HG02852 (cell line): ENCODE measurements around the gene ZNF429.
"Not testable (repeated sequence)": the region's sequence is repeated elsewhere in the genome, so short reads cannot be mapped to it uniquely, and the experiment has no call there.

Source experiments
- ATAC-seq: cut with Tn5 transposase; IDR thresholded peaks from one replicate; pipeline ENCODE4 v1.9.1; 2021; ENCODE audit warnings: mild to moderate bottlenecking, moderate library complexity; ENCODE audit not compliant: unreplicated experiment

ZNF429 gene

DNA sequence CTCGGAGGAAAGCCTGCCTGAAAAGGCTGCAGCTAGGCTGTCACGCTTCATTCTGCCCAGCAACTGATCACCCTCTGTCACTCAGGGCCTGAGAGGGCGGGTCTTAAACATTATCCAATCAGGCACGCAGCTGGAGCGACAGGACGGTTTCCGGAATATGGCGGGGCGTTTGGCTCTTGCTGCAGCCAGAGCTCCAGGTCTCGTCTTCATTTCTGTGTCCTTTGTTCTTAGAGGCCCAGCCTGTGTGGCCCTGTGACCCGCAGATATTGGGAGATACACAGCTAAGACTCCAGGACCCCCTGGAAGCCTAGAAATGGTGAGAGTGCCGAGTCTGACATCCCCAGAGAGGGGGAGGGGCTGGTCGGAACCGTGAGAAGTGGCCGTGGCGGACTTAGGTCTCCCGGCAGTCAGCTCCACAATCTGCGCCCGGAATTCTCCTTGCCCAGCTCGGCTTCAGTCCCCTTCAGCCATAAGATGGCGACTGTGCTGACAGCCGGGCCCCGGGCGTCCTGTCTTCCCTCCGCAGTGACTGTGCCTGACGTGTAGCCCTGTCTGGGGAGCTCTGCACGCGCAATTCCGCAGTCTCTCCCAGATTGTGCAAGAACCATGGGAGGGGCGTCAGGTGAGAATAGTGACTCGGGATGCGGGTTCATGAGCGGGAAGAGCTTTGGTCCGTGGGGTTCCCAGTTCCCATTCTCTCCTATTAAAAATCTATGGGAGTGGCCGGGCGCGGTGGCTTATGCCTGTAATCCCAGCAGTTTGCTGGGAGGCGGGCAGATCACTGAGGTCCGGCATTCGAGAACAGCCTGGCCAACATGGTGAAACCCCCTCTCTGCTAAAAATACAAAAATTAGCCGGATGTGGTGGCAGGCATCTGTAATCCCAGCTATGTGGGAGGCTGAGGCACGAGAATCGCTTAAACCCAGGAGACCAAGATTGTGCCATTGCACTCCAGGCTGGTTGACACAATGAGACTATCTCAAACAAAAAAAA lies at the start of gene ZNF429:
Gene ZNF429 (plus strand): TSS at position 144 of the 993 bp plus-strand sequence. CDS start 170 bp downstream, at position 314.
- ATAC-seq, result peak; percentile 100

DNA sequence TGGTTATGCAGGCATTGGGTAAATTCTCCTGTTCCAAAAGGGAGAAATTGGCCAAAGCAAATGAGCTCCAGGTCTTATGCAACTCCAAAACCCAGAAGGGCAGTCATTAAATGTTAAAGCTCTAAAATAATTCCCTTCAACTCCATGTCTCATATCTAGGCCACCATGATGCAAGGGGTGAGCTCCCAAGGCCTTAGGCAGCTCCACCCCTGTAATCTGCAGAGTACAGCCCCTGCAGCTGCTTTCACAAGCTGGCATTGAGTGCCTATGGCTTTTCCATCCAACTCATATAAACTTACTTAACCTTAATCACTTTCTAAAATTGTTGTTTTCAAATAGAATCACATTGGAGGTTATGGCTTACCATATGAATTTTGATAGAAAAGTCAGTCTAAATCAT lies 44.7 kb upstream of the ZNF429 start:
- no peak for ATAC-seq

DNA sequence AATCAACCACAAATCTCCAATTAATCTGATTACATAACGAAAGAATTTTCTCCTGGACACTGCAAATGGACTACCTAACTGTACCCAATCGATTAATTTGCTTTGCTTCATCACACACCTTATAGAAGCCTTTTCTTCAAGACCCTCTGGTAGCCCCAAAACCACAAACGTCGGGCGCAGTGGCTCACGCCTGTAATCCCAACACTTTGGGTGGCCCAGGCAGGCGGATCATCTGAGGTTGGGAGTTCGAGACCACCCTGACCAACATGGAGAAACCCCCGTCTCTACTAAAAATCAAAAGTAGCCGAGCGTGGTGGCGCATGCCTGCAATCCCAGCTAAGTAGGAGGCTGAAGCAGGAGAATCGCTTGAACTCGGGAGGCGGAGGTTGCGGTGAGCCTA lies 42.9 kb upstream of the ZNF429 start:
- ATAC-seq, result no peak

DNA sequence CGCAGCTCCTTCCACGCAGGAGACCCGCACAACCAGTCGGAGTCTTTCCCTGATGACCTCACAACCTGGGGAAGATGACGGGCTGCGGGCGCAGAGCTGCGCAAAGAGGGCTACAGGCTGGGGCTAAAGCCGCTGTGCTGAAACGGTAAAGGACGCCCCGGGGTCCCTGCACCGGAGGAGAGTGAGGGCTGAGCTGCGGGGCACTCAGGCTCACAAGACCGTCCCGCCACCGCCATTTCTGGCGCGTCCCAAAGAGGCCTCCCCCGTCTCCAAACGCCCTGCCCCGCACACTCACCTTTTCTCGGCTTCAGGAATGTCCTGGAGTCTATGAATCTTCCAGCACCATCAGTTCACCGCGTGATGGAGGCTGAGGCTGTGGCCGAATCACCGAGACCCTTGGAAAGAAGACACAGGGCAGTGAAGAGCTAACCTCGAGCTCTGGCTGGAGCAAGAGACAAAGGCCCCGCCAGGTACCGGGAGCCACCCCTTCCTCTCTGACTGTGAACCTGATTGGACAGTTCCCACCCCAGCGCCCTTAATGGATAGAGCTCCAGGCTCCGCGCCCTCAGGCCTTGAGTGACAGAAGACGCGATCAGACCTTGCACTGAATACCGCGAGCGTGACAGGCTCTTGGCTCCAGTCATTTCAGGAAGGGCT lies 41.8 kb upstream of the ZNF429 start:
- ATAC-seq, result no peak

DNA sequence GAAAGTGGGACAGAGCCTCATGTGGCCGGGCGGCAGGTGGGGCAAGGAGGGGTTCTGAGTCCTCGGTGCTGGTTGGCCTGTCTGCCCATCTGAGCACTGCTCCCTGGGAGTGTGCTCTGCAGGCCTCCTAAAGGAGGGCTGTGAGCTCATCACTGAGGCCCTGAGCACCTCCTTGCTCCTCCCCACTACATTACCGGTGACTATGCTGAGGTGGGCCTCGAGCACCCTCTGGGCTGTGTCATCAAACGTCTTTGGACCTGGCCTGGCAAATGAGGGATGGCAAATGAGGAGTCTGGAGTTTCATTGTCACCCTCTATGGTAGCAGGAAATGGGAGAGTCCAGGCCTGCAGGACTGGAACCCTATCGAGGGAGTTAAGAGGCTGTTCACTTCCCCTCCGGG lies 38.8 kb upstream of the ZNF429 start:
- ATAC-seq, result no peak

DNA sequence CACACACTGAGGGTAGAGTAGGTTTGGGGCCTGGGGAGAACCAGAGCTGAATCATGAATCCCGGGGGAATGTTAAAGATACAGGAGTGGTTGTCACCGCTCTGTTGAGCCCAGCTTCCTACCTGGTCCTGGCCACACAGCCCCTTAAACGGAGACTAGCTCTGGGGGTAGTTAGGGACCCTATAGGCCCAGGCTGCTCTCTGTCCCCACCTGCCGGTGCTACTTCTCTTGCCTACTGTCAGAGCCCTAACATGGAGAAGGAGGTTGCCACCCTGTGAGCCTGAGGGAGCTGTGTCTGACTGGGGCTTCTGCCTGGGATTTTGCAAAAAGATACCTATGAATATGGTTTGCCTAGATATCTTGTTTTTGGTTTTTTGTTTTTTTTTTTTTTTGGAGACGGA lies 36.6 kb upstream of the ZNF429 start:
- no peak for ATAC-seq

DNA sequence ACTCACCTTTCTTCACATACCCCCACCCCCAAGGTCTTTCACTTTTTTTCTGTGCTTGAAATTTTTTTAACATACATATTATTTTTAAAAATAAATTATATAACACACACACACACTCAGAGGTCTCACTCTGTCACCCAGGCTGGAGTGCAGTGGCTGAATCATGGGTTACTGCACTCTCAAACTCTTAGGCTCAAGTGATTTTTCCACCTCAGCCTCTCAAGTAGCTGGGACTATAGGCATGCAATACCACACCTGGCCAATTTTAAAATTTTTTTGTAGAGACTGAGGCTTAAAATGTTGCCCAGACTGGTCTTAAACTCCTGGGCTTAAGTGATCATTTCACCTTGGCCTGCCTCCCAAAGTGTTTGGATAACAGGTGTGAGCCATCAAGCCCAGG lies 32.9 kb upstream of the ZNF429 start:
- ATAC-seq, result no peak

DNA sequence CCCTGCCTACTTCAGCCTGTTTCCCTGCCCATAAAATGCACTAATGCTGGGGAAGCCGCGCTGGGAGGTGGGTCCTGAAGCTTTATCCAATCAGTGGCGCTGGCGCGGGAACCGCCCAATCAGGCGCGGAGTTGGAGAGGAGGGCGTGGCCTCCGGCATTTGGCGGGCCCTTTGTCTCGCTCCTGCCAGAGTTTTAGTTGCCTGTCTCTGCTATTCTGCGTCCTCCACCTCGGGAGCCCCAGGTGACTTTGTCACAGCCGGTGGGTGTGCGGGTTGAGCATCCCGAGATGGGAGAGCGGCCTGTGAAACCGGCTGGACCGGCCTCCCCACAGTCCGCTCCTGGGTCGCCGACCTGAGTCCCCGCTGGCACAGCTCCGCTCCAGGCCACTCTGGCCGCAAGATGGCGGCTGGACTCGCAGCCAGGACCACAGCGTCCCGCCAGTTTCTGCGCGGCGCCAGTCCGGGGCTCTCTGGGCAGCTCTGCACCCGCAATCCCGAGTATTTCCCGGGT lies 30.7 kb upstream of the ZNF429 start:
- no peak for ATAC-seq

DNA sequence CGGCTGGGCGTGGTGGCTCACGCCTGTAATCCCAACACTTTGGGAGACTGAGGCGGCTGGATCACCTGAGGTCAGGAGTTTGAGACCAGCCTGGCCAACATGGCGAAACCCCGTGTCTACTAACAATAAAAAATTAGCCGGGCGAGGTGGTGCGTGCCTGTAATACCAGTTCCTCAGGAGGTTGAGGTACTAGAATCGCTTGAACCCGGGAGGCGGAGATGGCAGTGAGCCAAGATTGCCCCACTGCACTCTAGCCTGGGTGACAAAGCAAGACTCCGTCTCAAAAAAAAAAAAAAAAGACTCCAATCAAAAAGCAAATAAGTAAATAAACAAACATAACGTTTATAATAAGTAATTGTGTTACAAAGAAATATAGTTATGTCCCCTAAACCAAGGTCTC lies 23.0 kb upstream of the ZNF429 start:
- not testable (repeated sequence) for ATAC-seq

DNA sequence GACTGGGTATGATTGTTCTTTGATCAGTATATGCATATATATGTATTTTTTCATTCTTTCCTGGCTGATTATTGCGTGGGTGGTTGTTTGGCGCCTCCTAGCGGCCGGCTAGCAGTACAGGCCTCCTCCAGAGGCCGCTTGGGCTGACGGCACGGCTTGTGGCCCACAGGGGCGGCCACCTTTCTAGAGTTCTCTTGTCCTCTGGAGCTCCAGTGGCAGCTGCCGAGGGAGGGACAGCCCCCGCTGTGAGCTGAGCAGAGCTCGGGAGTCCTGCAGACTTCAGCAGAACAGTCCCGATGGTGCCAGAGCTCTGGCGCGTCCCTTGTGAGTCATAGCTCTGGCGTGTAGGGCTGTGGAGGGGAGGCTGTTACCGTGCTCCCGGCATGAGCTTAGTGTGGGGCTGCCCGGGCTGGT lies 22.5 kb upstream of the ZNF429 start:
- ATAC-seq, result no peak

DNA sequence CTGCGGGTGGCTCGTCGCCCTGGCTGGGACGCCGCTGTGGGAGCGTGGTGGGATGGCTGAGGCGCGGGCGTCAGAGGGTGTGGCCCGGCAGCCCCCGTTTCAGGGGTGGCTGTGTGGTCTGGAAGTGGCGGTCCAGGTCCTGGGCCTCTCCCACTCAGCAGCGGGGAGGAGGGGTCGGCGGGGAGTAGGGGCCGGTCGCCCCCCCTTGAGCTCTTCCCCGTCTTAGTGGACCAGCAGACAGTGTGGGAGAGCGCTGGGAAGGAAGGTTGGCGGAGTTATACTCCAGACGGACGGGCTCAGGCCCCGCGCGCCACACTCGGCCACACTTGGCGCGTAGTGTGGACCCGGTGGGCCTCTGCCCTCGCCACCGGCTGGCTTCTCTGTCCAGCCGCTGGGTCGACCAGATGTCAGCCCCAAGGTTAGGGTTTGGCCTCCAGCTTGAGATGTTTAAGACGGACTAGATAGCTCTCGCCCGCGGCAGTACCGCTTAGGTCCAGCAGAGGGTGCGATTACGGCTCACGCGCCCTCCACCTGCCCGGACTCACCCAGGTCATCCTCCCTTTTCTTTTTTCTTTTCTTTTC lies 21.7 kb upstream of the ZNF429 start:
- ATAC-seq, result no peak

DNA sequence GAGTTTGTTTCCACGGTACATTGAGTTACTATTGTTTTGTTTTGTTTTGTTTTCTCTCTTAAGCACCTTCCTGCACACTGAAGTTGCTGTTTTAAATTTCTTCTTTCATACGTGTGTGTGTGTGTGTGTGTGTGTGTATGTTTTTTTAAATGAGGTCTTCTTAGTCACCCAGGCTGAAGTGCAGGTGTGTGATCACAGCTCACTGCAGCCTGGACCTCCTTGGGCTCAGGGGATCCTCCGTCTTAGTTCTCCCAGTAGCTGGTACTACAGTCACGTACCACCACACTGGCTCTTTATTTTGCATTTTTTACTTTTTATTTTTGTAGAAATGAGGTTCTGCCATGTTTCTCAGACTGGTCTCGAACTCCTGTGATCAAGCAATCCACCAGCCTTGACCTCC lies 20.8 kb upstream of the ZNF429 start:
- no peak for ATAC-seq

DNA sequence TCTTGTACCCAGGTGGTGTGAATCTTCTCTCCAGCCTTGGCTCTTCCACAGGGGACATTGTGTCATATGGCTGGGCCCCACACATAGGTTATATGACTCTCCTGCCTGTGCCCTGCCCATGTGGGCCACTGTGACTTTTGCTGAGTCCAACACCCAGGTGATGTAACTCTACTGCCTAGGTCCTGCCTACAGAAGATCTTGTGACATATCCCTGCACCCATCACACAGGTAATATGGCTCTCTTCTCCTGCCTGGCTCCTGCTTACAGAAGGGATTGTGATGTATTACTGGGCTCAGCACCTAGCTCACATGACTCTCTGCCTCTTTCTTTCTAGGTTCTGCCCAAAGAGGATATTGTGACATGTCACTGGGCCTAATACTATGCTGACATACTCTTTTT lies 19.5 kb upstream of the ZNF429 start:
- no peak for ATAC-seq

DNA sequence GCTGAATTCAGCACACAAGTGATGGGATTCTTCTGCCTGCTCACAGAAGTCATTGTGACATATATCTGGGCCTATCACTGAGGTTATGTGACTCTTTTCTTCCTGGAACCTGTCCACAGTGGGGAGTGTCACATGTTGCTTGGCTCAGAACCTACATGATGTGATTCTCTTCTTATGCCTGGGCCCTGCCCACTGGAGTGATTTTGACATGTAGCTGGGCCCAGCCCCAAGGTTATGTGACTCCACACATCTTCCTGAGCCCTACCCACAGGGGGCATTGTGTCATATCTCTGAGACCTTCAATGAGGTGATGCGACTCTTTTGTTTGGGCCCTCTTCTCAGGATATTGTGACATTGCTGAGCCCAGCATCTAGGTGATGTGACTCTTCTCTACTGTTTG lies 17.4 kb upstream of the ZNF429 start:
- no peak for ATAC-seq

DNA sequence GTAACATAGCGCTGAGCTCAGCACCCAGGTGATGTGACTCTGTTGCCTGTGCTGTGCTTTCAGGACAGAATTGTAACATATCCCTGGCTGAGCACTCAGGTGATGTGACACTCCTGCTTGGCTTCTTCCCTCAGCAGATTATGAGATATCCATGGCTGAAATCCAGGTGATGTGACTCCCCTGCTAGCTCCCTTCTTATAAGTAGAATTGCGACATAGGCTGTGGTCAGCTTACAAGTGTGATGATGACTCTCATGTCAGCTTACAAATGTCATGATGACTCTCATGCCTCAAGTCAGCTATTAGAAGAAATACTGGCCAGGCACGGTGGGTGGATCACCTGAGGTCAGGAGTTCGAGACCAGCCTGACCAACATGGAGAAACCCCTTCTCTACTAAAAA lies 14.3 kb upstream of the ZNF429 start:
- ATAC-seq, result no peak

DNA sequence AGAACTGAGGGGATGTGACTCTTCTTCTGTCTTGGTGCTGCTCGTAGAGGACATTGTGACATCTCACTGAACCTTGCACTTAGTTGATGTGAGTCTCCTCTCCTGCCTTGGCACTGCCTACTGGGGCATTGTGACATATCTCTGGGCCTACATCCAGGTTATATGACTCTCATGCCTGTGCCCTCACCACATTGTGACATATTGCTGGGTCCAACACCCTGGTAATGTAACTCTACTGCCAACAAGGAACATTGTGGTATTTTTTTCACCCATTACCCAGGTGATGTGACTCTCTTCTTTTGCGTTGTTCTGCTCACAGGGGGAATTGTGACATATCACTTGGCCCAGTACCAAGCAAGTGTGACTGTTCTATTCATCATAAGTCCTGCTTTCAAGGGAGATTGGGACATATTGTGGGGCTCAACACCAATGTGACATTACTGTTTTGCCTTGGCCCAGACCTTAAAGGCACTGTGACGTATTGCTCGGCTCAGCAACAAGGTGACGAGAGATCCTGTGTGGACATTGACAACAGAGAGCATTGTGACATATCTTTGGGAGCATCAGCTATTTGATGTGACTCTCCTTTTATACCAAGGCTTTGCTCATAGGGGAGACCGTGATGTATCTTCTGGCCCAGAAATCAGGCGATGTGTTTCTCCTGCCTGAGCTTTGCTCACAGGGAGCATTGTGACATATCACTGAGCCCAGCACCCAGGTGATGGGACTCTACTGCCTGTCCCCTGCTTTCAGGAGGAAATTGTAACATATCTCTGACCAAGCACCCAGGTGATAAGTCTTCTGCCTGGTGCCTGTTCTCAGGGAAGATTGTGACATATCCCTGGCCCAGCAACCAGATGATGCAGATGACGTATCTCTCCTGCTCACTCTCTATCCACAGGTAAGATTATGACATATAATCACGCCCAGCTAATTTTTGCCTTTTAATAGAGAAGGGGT lies 12.2 kb upstream of the ZNF429 start:
- no peak for ATAC-seq

DNA sequence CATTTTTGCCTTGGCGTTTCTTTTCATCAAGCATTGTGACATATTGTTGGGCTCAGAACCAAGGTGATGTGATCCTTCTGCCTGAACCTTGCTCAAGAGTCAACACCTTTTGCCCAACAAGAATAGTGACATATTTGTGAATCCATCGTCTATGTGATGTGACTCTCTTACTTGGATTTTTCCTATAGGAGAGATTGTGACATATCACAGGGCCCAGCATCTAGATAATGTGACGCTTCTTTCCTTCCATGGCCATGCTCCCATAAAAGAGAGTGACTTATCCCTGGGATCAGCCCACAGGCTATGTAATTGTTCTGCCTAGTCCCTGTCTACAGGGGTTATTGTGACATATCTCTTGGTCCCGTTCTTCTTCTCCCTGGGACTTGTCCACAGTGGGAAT lies 8.5 kb upstream of the ZNF429 start:
- ATAC-seq, result no peak

DNA sequence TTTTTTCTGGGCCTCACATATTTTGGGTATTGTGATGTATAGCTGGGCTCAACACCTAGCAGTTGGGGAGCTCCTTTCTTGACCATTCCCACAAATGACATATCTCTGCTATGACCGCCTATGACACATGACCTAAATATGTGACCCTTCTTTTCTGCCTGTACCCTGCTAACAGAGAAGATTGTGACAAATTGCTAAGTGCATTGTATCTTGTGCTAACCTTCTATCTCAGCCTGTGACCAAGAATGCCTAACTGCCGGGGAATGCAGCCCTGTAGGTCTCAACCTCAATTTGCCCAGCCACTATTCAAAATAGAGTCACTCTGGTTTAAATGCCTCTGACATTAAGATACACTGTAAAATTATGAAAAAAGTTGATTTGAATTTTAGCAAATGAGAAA lies 6.8 kb upstream of the ZNF429 start:
- no peak for ATAC-seq

DNA sequence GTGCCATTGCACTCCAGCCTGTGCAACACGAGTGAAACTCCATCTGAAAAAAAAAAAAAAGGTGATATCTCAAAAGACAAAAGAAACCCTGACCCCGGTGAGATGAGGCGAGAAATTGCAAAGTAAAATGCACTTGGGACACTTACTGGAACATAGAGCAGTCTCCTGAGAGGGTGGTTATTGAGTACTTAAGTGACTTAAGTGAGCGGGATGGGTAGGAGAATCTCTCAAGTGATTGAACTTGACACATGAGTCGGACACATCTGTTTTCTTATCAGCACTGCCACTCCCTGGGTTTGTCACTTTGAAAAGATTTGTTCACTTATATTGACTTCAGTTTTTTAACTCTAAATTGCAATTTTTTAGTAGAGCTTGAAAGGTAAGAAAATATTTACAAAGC lies 2.8 kb downstream of the ZNF429 start:
- ATAC-seq, result no peak

DNA sequence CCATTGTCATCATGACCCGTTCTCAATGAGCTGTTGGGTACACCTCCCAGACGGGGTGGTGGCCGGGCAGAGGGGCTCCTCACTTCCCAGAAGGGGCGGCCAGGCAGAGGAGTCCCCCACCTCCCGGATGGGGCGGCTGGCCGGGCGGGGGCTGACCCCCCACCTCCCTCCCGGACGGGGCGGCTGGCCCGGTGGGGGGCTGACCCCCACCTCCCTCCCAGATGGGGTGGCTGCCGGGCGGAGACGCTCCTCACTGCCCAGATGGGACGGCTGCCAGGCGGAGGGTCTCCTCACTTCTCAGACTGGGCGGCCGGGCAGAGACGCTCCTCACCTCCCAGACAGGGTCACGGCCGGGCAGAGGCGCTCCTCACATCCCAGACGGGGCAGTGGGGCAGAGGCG lies 5.7 kb downstream of the ZNF429 start:
- ATAC-seq, result not testable (repeated sequence)
